Uterus (tissue), 2 donors: ENCODE measurements around the gene LLCFC1.

Experiments used
- CTCF ChIP-seq, 4 experiments: fragments of 200-600 bp in 2 of 4; fragments of 450-650 bp in 2 of 4; sonication (generic) in 2 of 4; IDR thresholded peaks; one replicate each; pipeline ENCODE4 v1.5.1; 2016 to 2019; ENCODE audit warnings: antibody characterized with exemption in 4 of 4, mild to moderate bottlenecking in 2 of 4, moderate library complexity in 1 of 4
- POLR2A ChIP-seq, 2 donors: fragments of 450-650 bp; IDR thresholded peaks; one replicate each; pipeline ENCODE4 v1.6.1; 2016; ENCODE audit warnings: antibody characterized with exemption in 2 of 2, mild to moderate bottlenecking in 1 of 2, moderate library complexity in 1 of 2

DNA sequence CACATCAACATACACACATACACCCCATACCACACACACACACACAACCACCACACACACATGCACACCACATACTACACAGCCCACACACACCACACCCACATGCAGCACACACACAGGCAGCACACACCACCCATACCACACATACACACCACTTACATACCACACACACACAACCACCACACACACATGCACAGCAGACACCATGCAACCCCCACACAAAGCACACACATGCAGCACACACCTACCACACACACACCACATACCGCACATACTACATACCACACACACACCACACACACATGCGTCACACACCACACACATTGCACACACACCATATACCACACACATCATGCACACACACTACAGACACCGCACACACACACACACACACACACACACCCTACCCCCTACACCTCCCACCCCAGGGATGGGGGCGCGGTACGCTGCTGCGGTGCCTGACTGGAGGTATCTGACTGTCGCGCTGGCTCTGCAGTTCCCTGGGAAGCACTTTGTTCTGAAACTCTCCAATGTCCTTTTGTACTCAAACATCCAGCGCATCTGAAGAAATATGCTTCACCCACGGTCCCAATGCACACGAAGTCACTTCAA lies 48.3 kb upstream of the LLCFC1 start:
- TF ChIP-seq CTCF (IDR thresholded peaks at IDR 0.05) (no peak), POLR2A (IDR thresholded peaks at IDR 0.05) (no peak)
